Measurements from ENCODE around the gene PRKCA. TPM values are rescaled to one million over a fixed set of nuclear protein-coding genes. Genes with fewer than 3 reads are reported as not detected.

The PRKCA gene
- total and polyA plus RNA-seq, 4 donors, result 3.0 to 14.1 (median 5.4) TPM

GRCh38 chr17:66364990-66365490, 62.6 kb downstream of the PRKCA start:
- Histone ChIP-seq H3K27ac (ENCODE audit: low read depth in 1 of 2, low read length in 2 of 2) (no peak overlapping the region), H3K9ac (ENCODE audit: low read depth in 1 of 2, low read length in 2 of 2) (no peak overlapping the region), H3K36me3 (ENCODE audit: control insufficient read depth in 4 of 4, insufficient read depth in 3 of 4, low read depth in 1 of 4, low read length in 3 of 4) (no peaks in the 10 kb centered on the region), H3K9me3 (ENCODE audit: control insufficient read depth in 4 of 4, low read length in 3 of 4) (no peaks in the 10 kb centered on the region), H3K27me3 (ENCODE audit: control insufficient read depth in 4 of 4, insufficient read depth in 4 of 4, low read length in 3 of 4) (no peaks in the 10 kb centered on the region), H3K4me1 (ENCODE audit: control insufficient read depth in 4 of 4, insufficient read depth in 4 of 4, low read length in 3 of 4) (peaks cover 0 to 7% (median 3%) of the 10 kb centered on the region in 4 donors), H3K4me3 (ENCODE audit: low read depth in 1 of 3, low read length in 3 of 3) (no peak overlapping the region)
- WGBS, result 56% methylated on average over 4 of the region's 4 CpGs
- DNase-seq (ENCODE audit: low spot score), result no peak
- no peak for TF ChIP-seq YY1 (IDR thresholded peaks at IDR 0.05)
- TF ChIP-seq GABPA (IDR thresholded peaks at IDR 0.05 in 1 of 2, conservative IDR thresholded peaks at IDR 0.05 in 1 of 2), result no peak
- TF ChIP-seq TAF1 (conservative IDR thresholded peaks at IDR 0.05), result no peak

GRCh38 chr17:66365903-66366302, 63.5 kb downstream of the PRKCA start:
- 82% methylated on average over 2 of the region's 2 CpGs for WGBS
- no peak for DNase-seq (ENCODE audit: low spot score)

DNA sequence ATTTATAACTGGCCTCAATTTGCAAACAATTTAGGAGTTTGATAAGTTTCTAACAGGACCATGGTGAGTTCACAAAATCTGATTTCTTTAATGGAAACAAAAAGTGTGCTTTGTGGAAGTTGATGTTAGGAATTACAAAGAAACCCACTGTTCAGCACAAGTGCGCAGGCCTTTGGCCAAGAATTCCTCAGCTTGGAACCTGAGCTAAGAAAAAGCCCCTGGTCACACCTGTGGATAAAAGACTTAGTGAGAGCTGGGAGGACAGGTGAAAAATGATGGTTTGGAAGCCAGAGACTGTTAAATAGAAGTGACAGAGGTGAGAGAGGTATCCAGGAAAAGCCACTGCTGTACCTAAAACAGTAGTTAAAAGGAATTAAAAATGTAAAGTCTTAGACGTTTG, 64.7 kb downstream of the PRKCA start:
- peaks cover 0 to 10% (median 4%) of the 10 kb centered on the region in 4 donors for H3K4me1 ChIP-seq (ENCODE audit: control insufficient read depth in 4 of 4, insufficient read depth in 4 of 4, low read length in 3 of 4)
- H3K27me3 ChIP-seq (ENCODE audit: control insufficient read depth in 4 of 4, insufficient read depth in 4 of 4, low read length in 3 of 4), result no peaks in the 10 kb centered on the region
- no peaks in the 10 kb centered on the region for H3K9me3 ChIP-seq (ENCODE audit: control insufficient read depth in 4 of 4, low read length in 3 of 4)
- no peaks in the 10 kb centered on the region for H3K36me3 ChIP-seq (ENCODE audit: control insufficient read depth in 4 of 4, insufficient read depth in 3 of 4, low read depth in 1 of 4, low read length in 3 of 4)
- H3K9ac ChIP-seq (ENCODE audit: low read depth in 1 of 2, low read length in 2 of 2), result no peak overlapping the region
- no peak for TF ChIP-seq FOXA1 (IDR thresholded peaks at IDR 0.05)
- TF ChIP-seq REST (IDR thresholded peaks at IDR 0.05), result no peak
- no peak for TF ChIP-seq RAD21 (IDR thresholded peaks at IDR 0.05)
- TF ChIP-seq TAF1 (conservative IDR thresholded peaks at IDR 0.05), result no peak
- no peak for TF ChIP-seq FOXA2 (IDR thresholded peaks at IDR 0.05)
- TF ChIP-seq EGR1 (IDR thresholded peaks at IDR 0.05; ENCODE audit: low read depth in 2 of 2), result no peak
- no peak for TF ChIP-seq HNF4G (IDR thresholded peaks at IDR 0.05)
- TF ChIP-seq NR2F2 (IDR thresholded peaks at IDR 0.05), result no peak
- no peak overlapping the region for H3K27ac ChIP-seq (ENCODE audit: low read depth in 1 of 2, low read length in 2 of 2)
- H3K4me3 ChIP-seq (ENCODE audit: low read depth in 1 of 3, low read length in 3 of 3), result no peak overlapping the region
- DNase-seq (ENCODE audit: low spot score), result no peak
- WGBS, result 89% methylated on average over 2 of the region's 2 CpGs

More at GRCh38 chr17:66365903-66366302, 63.5 kb downstream of the PRKCA start:
- Histone ChIP-seq H3K36me3 (ENCODE audit: control insufficient read depth in 4 of 4, insufficient read depth in 3 of 4, low read depth in 1 of 4, low read length in 3 of 4) (no peaks in the 10 kb centered on the region), H3K9me3 (ENCODE audit: control insufficient read depth in 4 of 4, low read length in 3 of 4) (no peaks in the 10 kb centered on the region), H3K4me3 (ENCODE audit: low read depth in 1 of 3, low read length in 3 of 3) (no peak overlapping the region), H3K4me1 (ENCODE audit: control insufficient read depth in 4 of 4, insufficient read depth in 4 of 4, low read length in 3 of 4) (peaks cover 0 to 10% (median 4%) of the 10 kb centered on the region in 4 donors), H3K27ac (ENCODE audit: low read depth in 1 of 2, low read length in 2 of 2) (no peak overlapping the region), H3K27me3 (ENCODE audit: control insufficient read depth in 4 of 4, insufficient read depth in 4 of 4, low read length in 3 of 4) (no peaks in the 10 kb centered on the region), H3K9ac (ENCODE audit: low read depth in 1 of 2, low read length in 2 of 2) (no peak overlapping the region)
- TF ChIP-seq, protein P1, sequence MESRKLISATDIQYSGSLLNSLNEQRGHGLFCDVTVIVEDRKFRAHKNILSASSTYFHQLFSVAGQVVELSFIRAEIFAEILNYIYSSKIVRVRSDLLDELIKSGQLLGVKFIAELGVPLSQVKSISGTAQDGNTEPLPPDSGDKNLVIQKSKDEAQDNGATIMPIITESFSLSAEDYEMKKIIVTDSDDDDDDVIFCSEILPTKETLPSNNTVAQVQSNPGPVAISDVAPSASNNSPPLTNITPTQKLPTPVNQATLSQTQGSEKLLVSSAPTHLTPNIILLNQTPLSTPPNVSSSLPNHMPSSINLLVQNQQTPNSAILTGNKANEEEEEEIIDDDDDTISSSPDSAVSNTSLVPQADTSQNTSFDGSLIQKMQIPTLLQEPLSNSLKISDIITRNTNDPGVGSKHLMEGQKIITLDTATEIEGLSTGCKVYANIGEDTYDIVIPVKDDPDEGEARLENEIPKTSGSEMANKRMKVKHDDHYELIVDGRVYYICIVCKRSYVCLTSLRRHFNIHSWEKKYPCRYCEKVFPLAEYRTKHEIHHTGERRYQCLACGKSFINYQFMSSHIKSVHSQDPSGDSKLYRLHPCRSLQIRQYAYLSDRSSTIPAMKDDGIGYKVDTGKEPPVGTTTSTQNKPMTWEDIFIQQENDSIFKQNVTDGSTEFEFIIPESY (IDR thresholded peaks at IDR 0.05), result no peak

Data from liver (tissue), 9 donors.